Caco-2 (cell line): Measurements from ENCODE around the gene PNO1. TPM values are rescaled to one million over a fixed set of nuclear protein-coding genes. Genes with fewer than 3 reads are reported as not detected.

Experiments used
- BruUV-seq: library from RNA; stranded (reverse); fragments of 400-500 nt; replicated peaks from 2 replicates; lab custom pipeline; 2021; lab: Mats Ljungman, UMichigan
- CTCF ChIA-PET: fragments of 300-600 bp; sonication (Branson Sonifier 250); formaldehyde crosslinking; loops from one replicate; lab custom pipeline; 2022; ENCODE audit warnings: antibody characterized with exemption; lab: Charles Lee
- POLR2A ChIA-PET: fragments of 300-600 bp; sonication (Branson Sonifier 250); formaldehyde crosslinking; loops from one replicate; lab custom pipeline; 2022; ENCODE audit warnings: antibody characterized with exemption; lab: Charles Lee
- DNase-seq, 2 experiments: peaks; one replicate each; pipeline versions ENCODE4 v3.0.0 to v3.0.0-alpha.2; 2020 to 2022
- H3K27me3 ChIP-seq: replicated peaks from 2 replicates; pipeline ENCODE4 v1.6.0; 2011; ENCODE audit warnings: low read length; ENCODE audit not compliant: control insufficient read depth, insufficient read depth
- H3K36me3 ChIP-seq: 2 replicates; pipeline ENCODE4 v1.5.1; 2011; ENCODE audit warnings: low read length; ENCODE audit not compliant: control insufficient read depth, insufficient read depth
- H3K4me1 ChIP-seq: fragments of 250-450 bp; sonication (Bioruptor Pico); 2 replicates; pipeline ENCODE4 v1.5.1; 2020; ENCODE audit warnings: mild to moderate bottlenecking
- H3K4me3 ChIP-seq: 2 replicates; pipeline ENCODE4 v1.5.1; 2011; ENCODE audit warnings: low read depth, mild to moderate bottlenecking, control low read depth, low read length
- H3K9me3 ChIP-seq: fragments of 250-450 bp; sonication (Bioruptor Pico); 2 replicates; pipeline ENCODE4 v1.5.1; 2020; ENCODE audit warnings: mild to moderate bottlenecking, moderate library complexity
- H3K27ac Mint-ChIP-seq: one replicate; pipeline ENCODE4 v1.8.0; 2022; ENCODE audit warnings: mixed read lengths; ENCODE audit not compliant: unreplicated experiment
- H3K27me3 Mint-ChIP-seq: one replicate; pipeline ENCODE4 v1.8.0; 2022; ENCODE audit warnings: mixed read lengths; ENCODE audit not compliant: insufficient read depth, unreplicated experiment
- H3K36me3 Mint-ChIP-seq: one replicate; pipeline ENCODE4 v1.8.0; 2022; ENCODE audit warnings: mild to moderate bottlenecking, mixed read lengths; ENCODE audit not compliant: insufficient read depth, unreplicated experiment
- H3K4me1 Mint-ChIP-seq: one replicate; pipeline ENCODE4 v1.8.0; 2022; ENCODE audit warnings: low read depth, mixed read lengths; ENCODE audit not compliant: unreplicated experiment
- H3K4me3 Mint-ChIP-seq: one replicate; pipeline ENCODE4 v1.8.0; 2022; ENCODE audit warnings: mild to moderate bottlenecking, moderate library complexity, mixed read lengths; ENCODE audit not compliant: unreplicated experiment
- H3K9me3 Mint-ChIP-seq: one replicate; pipeline ENCODE4 v1.8.0; 2022; ENCODE audit warnings: mixed read lengths; ENCODE audit not compliant: unreplicated experiment
- intact Hi-C: fragments of 100-400 bp; cut with micrococcal nuclease; formaldehyde crosslinking; loops from one replicate; pipeline ENCODE4 v1.10.0; 2022; ENCODE audit not compliant: unreplicated experiment
- total RNA-seq: library from RNA; stranded (reverse); gene quantifications from 2 replicates; pipeline ENCODE4 v1.2.3, GENCODE V29; 2022
- TF ChIP-seq, protein P1 (sequence below), 2 experiments: fragments of 200-600 bp in 1 of 2; IDR thresholded peaks; 1 replicate in 1 of 2; 2 replicates in 1 of 2; pipeline versions ENCODE4 v1.5.1 to v1.8.0; 2011 to 2022; ENCODE audit warnings: antibody characterized with exemption in 1 of 2, control low read depth in 1 of 2, inconsistent platforms in 1 of 2, low read depth in 1 of 2, low read length in 1 of 2, mild to moderate bottlenecking in 1 of 2, moderate library complexity in 1 of 2; ENCODE audit not compliant: insufficient read depth in 1 of 2, severe bottlenecking in 1 of 2, unreplicated experiment in 1 of 2

PNO1 gene
- total RNA-seq, 1 experiment from 2014 or later: 37.0 TPM

DNA sequence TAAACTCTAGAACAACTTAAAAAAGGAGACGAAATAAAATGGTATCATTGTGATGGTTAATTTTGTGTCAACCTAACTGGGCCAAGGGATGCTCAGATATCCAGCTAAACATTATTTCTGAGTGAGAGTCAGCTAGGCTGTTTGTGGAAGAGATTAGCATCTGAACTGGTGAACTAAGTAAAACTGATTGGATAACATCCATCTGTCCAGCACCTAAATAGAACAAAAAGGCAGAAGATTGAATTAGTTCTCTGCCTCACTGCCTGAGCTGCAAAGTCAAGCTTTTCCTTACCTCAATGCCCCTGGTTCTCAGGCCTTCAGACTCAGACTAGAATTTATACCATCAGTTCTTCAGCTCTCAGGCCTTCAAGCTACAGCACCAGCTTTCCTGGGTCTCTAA, 64.6 kb downstream of the PNO1 start:
- CTCF ChIA-PET: no interaction called here
- no TSS peak for BruUV-seq
- no peaks in the 10 kb centered on the region for H3K27me3 ChIP-seq
- DNase-seq: no peak
- TF ChIP-seq, protein P1, sequence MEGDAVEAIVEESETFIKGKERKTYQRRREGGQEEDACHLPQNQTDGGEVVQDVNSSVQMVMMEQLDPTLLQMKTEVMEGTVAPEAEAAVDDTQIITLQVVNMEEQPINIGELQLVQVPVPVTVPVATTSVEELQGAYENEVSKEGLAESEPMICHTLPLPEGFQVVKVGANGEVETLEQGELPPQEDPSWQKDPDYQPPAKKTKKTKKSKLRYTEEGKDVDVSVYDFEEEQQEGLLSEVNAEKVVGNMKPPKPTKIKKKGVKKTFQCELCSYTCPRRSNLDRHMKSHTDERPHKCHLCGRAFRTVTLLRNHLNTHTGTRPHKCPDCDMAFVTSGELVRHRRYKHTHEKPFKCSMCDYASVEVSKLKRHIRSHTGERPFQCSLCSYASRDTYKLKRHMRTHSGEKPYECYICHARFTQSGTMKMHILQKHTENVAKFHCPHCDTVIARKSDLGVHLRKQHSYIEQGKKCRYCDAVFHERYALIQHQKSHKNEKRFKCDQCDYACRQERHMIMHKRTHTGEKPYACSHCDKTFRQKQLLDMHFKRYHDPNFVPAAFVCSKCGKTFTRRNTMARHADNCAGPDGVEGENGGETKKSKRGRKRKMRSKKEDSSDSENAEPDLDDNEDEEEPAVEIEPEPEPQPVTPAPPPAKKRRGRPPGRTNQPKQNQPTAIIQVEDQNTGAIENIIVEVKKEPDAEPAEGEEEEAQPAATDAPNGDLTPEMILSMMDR (IDR thresholded peaks at IDR 0.05; ENCODE audit: insufficient read depth in 1 of 2, low read depth in 1 of 2, low read length in 1 of 2, severe bottlenecking in 1 of 2, unreplicated experiment in 1 of 2): no peak
- Mint-ChIP-seq H3K4me3 (no peak overlapping the region), H3K36me3 (peaks cover 20% of the 10 kb centered on the region), H3K27ac (no peak overlapping the region), H3K9me3 (no peaks in the 10 kb centered on the region), H3K4me1 (peaks cover 26% of the 10 kb centered on the region), H3K27me3 (no peaks in the 10 kb centered on the region)
- no peak overlapping the region for H3K4me3 ChIP-seq
- no peaks in the 10 kb centered on the region for H3K36me3 ChIP-seq
- POLR2A ChIA-PET: no interaction called here
- intact Hi-C loops: no loop called here
- no peaks in the 10 kb centered on the region for H3K4me1 ChIP-seq
- no peaks in the 10 kb centered on the region for H3K9me3 ChIP-seq

DNA sequence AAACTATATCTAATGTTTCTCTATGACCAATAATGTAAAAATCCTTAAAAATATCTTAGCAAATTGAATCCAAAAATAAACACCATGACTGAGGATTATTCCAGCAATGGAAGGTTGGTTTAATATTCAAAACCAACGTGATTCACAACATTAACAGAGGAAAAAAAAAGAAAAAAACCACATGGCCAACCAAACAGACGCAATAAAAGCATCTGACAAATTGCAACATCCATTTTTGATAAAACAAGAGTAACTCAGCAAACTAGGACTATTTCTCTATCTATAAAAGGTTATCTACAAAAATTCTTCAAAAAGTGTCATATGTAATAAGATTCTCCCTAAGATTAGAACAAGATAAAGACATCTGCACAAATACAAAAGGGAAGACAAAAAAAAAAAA, 65.7 kb downstream of the PNO1 start:
- no peaks in the 10 kb centered on the region for H3K36me3 ChIP-seq
- CTCF ChIA-PET: no interaction called here
- H3K27me3 ChIP-seq: no peaks in the 10 kb centered on the region
- no peaks in the 10 kb centered on the region for H3K4me1 ChIP-seq
- peaks cover 22% of the 10 kb centered on the region for H3K36me3 Mint-ChIP-seq
- no peak overlapping the region for H3K4me3 Mint-ChIP-seq
- intact Hi-C loops: no loop called here
- TF ChIP-seq, protein P1 (IDR thresholded peaks at IDR 0.05; ENCODE audit: insufficient read depth in 1 of 2, low read depth in 1 of 2, low read length in 1 of 2, severe bottlenecking in 1 of 2, unreplicated experiment in 1 of 2): no peak
- H3K9me3 ChIP-seq: no peaks in the 10 kb centered on the region
- no peak overlapping the region for H3K27ac Mint-ChIP-seq
- no peak for DNase-seq
- H3K27me3 Mint-ChIP-seq: no peaks in the 10 kb centered on the region
- H3K9me3 Mint-ChIP-seq: no peaks in the 10 kb centered on the region
- BruUV-seq: no TSS peak
- POLR2A ChIA-PET: no interaction called here
- H3K4me1 Mint-ChIP-seq: peaks cover 25% of the 10 kb centered on the region
- no peak overlapping the region for H3K4me3 ChIP-seq

DNA sequence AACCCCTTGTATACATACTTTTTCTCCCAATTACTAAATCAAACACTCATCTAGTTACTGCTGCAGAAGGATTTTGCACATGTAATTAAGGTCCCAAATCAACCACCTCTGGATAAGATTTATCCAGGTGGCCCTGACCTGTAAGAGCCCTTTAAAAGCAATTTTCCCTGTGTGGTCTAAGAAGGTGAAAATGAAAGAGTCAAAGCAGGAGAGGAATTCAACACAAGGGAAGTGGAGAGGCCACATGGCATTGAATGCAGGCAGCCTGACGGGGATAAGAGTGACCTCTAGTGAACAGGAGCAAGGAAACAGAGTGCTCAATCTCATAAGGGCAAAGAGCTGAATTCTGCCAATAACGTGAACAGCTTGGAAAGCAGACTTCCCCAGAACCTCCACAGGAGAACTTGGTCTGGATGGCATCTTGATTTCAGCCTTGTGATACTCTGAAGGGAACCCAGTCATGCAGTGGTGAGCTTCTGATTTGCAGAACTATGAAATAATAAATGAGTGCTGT, 67.5 kb downstream of the PNO1 start:
- ChIA-PET CTCF (interaction anchor here (0.6 to 1.2 kb wide), 13 partner anchors 11 to 103 kb away, joined by 3 to 10 read pairs (median 4); partner anchors contain the start of gene PPP3R1), POLR2A (interaction anchor here (0.7 to 1.4 kb wide), 3 partner anchors 9 to 27 kb away, joined by 3 to 9 read pairs (median 3); partner anchors contain the start of gene PPP3R1)
- TF ChIP-seq, protein P1 (IDR thresholded peaks at IDR 0.05; ENCODE audit: insufficient read depth in 1 of 2, low read depth in 1 of 2, low read length in 1 of 2, severe bottlenecking in 1 of 2, unreplicated experiment in 1 of 2): peak; percentile 26 to 34
- no peaks in the 10 kb centered on the region for H3K9me3 ChIP-seq
- no peak overlapping the region for H3K4me3 ChIP-seq
- H3K9me3 Mint-ChIP-seq: no peaks in the 10 kb centered on the region
- no peaks in the 10 kb centered on the region for H3K27me3 Mint-ChIP-seq
- BruUV-seq: no TSS peak
- peak; percentile 46 to 63 for DNase-seq
- H3K36me3 Mint-ChIP-seq: peaks cover 28% of the 10 kb centered on the region
- no peaks in the 10 kb centered on the region for H3K36me3 ChIP-seq
- no peak overlapping the region for H3K27ac Mint-ChIP-seq
- 0 out of 2 replicates have a peak, but pooled peaks cover under 1% of the 10 kb centered on the region for H3K4me1 ChIP-seq
- H3K4me1 Mint-ChIP-seq: peaks cover 18% of the 10 kb centered on the region
- H3K27me3 ChIP-seq: no peaks in the 10 kb centered on the region
- intact Hi-C loops: loop anchor here (1.0 kb wide), 1 partner anchor 29 kb away; no protein-coding TSS in a partner anchor
- no peak overlapping the region for H3K4me3 Mint-ChIP-seq

Other genes with a start within 250 kb of the PNO1 start
- gene C1D, start 94.9 kb upstream of the PNO1 start, total RNA-seq: 19.3 and 23.7 TPM in 2 replicates
- gene PPP3R1, start 94.6 kb downstream of the PNO1 start, total RNA-seq: 70.9 and 71.6 TPM in 2 replicates
- gene CNRIP1, start 162.1 kb downstream of the PNO1 start, total RNA-seq: not detected in 2 replicates
- not detected in 2 replicates for gene PLEK, start 207.4 kb downstream of the PNO1 start, total RNA-seq